ENCODE results near the gene THOC5.

The THOC5 gene

GRCh38 chr22:29463629-29464028 lies 89.9 kb downstream of the THOC5 start:
- Histone ChIP-seq H3K27ac (replicated peaks) (no peak overlapping the region), H3K4me3 (replicated peaks; ENCODE audit: insufficient read depth, low read length) (no peak overlapping the region), H3K27me3 (ENCODE audit: insufficient read depth, poor library complexity, severe bottlenecking) (no peaks in the 10 kb centered on the region)
- no peak for TF ChIP-seq REST (IDR thresholded peaks at IDR 0.05; ENCODE audit: insufficient replicate concordance, low read depth)
- TF ChIP-seq GABPA (IDR thresholded peaks at IDR 0.05; ENCODE audit: low read depth) = no peak
- TF ChIP-seq CTCF (IDR thresholded peaks at IDR 0.05; ENCODE audit: insufficient read depth, low read length) = no peak
- no peak for TF ChIP-seq POLR2AphosphoS5 (IDR thresholded peaks at IDR 0.05; ENCODE audit: low read depth)
- TF ChIP-seq SPI1 (IDR thresholded peaks at IDR 0.05; ENCODE audit: borderline replicate concordance, low read depth) = no peak
- no peak for DNase-seq (ENCODE audit: low read depth in 1 of 2, low spot score in 1 of 2)

- TF ChIP-seq GABPA (IDR thresholded peaks at IDR 0.05; ENCODE audit: low read depth) (no peak), CTCF (IDR thresholded peaks at IDR 0.05; ENCODE audit: insufficient read depth, low read length) (no peak), SPI1 (IDR thresholded peaks at IDR 0.05; ENCODE audit: borderline replicate concordance, low read depth) (no peak), POLR2AphosphoS5 (IDR thresholded peaks at IDR 0.05; ENCODE audit: low read depth) (no peak), REST (IDR thresholded peaks at IDR 0.05; ENCODE audit: insufficient replicate concordance, low read depth) (no peak)
- H3K27me3 ChIP-seq (ENCODE audit: insufficient read depth, poor library complexity, severe bottlenecking) = no peaks in the 10 kb centered on the region
- H3K4me3 ChIP-seq (replicated peaks; ENCODE audit: insufficient read depth, low read length) = no peak overlapping the region
- H3K27ac ChIP-seq (replicated peaks) = no peak overlapping the region
- DNase-seq (ENCODE audit: low read depth in 1 of 2, low spot score in 1 of 2) = no peak
Observed at GRCh38 chr22:29461263-29461662, 92.3 kb downstream of the THOC5 start.

- no peak for DNase-seq (ENCODE audit: low read depth in 1 of 2, low spot score in 1 of 2)
- no peak for TF ChIP-seq REST (IDR thresholded peaks at IDR 0.05; ENCODE audit: insufficient replicate concordance, low read depth)
- TF ChIP-seq POLR2AphosphoS5 (IDR thresholded peaks at IDR 0.05; ENCODE audit: low read depth) = no peak
- no peak for TF ChIP-seq CTCF (IDR thresholded peaks at IDR 0.05; ENCODE audit: insufficient read depth, low read length)
- no peak for TF ChIP-seq SPI1 (IDR thresholded peaks at IDR 0.05; ENCODE audit: borderline replicate concordance, low read depth)
- no peak for TF ChIP-seq GABPA (IDR thresholded peaks at IDR 0.05; ENCODE audit: low read depth)
- H3K4me3 ChIP-seq (replicated peaks; ENCODE audit: insufficient read depth, low read length) = no peak overlapping the region
- no peaks in the 10 kb centered on the region for H3K27me3 ChIP-seq (ENCODE audit: insufficient read depth, poor library complexity, severe bottlenecking)
- no peak overlapping the region for H3K27ac ChIP-seq (replicated peaks)
Observed at GRCh38 chr22:29459773-29460172, 93.8 kb downstream of the THOC5 start.
